Measurements from ENCODE around the gene GREM1.
A peak's percentile ranks its signal among the peaks of the same experiment; 100 is the strongest.

GREM1 gene

GRCh38 chr15:32733281-32733680 is 15.5 kb downstream of the GREM1 start:
- no peak for DNase-seq

DNA sequence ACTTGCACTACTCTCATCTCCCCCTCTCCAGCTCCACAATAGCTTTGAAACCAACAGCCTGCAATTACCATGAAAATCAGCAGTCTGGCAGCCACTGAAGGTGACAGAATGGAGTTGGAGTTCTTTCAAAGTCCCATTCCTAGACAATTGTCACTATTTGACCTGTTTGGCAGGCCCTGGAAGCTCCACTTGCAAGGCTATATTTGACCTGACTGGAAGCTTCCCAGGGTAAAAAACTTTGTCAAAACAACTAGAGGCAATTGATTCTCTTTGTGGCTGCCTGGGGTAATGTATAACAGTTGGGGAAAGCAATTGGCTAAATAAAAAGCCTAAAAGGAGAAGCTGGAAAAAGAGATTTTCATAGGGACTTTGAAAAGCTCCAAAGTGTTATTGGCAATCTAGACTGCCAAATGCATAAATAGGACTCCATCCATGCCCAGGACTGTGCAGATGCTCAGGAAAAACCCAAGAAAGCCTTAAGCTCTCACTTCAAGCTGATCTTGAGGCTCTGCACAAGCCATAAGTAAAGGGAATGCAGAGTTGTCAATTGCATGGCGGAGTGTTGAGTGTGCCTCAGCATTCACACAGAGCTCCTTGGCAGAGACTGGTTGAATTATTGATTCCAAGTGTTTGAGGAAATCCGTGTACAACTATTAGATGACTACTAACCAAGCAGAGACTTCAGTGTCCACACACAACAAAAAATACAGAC is 18.3 kb downstream of the GREM1 start:
- DNase-seq, result no peak

GRCh38 chr15:32736701-32737061 is 18.9 kb downstream of the GREM1 start:
- DNase-seq, result no peak

GRCh38 chr15:32737304-32737703 is 19.5 kb downstream of the GREM1 start:
- no peak for DNase-seq

DNA sequence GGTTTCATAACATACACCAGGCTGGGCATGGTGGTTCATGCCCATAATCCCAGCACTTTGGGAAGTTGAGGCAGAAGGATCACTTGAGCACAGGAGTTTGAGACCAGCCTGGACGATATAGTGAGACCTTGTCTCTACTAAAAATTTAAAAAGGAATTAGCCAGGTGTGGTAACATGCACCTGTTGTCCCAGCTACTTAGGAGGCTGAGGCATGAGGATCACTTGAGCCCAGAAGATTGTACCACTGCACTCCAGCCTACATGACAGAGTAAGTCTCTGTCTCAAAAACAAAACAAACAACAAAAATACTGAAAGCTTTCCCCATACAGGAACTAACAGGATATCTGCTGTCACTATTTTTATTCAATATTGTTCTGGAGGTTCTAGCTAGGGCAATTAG is 20.9 kb downstream of the GREM1 start:
- DNase-seq, result no peak

DNA sequence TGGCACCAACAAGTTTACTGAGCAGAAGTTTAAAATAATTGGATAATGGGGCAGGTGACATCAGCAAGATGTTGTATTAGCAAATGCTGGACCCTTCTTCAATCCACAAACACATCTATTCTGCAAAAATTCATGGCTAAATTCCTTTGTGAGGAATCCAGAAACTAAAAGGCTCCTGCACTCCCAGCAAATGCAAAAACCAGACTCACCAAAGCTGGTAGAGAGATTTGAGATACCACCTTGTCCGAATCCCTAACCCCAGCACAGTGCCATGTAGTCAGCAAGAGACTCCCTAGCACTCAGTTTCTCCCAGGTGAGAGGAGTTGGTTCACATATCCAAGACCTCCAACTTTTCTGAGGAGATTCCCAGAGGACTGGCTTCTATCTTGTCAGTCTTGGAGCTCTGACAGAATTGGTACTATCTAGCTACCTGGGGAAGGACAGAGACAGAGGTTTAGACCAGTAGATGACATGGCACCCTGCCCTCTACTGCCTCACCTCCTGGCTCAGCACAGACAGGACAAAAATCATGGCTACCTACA is 21.8 kb downstream of the GREM1 start:
- no peak for DNase-seq

GRCh38 chr15:32743411-32744140 is 25.8 kb downstream of the GREM1 start:
- no peak for DNase-seq

DNA sequence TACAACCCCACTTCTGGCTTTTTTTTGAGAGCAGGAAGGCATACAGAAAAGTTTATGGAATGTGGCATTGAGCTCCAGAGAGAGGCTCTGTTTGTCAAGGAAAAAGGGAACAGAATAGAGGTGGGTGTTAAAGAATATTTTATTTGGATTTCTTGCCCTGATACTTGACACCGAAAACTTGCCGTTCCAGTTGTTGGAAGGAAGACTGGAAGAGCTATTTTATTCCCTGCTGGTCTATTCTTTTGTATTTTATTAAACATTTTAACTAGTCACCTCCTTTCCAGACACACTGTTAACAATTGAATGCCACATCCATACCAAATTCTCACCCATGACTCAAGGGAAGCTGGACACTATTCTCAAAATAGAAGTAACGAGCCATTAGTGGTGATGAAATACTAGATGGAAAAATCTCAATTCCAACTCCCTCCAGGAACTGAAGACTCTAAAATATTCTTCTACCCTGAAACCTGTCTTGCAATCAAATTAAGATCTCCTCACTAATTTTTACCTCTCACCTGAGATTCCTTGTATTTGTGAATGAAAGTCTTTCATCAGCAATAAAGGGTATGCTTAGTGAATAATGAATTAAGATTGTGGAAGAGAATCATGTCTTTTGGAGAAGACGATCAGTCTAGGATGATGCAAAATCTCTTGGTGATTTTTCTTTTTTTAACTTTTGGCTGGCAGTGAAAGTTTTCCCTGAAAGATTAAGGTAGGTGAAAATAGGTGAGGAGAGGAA is 28.5 kb downstream of the GREM1 start:
- no peak for DNase-seq

DNA sequence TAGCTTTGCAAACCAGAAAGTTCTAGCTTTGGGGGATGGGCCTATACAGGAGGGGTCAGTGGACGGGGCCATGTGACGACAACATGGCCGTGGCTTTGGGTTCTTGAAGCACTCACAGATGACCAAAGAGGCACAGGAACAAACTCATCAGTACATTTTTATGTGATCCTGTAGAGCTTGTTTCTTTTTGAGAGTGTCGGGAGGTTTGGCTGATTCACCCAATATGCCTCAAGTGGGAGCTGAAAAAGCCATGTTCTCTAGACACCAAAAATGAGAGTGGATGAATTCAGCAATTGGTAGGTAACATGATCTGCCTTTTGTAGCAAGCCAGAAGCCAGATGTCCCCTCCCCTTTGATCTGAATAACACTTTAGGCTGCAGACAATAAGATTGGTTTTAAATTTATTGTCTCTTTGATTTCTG is 30.1 kb downstream of the GREM1 start:
- no peak for DNase-seq

- DNase-seq, result no peak
Measured at GRCh38 chr15:32750979-32751378, 33.2 kb downstream of the GREM1 start.

- DNase-seq, result no peak
Measured at GRCh38 chr15:32757426-32757825, 39.6 kb downstream of the GREM1 start.

DNA sequence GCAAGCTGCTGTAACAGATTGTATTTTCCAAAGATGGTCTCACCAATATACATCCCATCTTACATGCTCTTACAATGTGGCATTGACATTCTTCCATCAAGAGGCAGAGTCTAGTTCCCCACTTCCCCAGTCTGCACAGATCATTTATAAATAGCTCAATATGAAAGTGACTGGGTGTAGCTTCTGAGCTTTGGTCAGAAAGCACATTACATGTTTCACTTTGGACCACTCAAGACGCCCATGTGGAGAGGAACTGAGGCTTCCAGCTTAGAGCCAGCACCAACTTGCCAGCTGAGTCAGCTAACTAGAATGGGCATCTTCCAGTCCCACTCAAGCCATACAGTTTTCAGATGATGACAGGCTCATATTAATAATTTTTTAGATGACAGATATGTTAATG is 45.5 kb downstream of the GREM1 start:
- DNase-seq, result peak; percentile 3

- no peak for DNase-seq
Measured at GRCh38 chr15:32765236-32765635, 47.4 kb downstream of the GREM1 start.

GRCh38 chr15:32766101-32766500 is 48.3 kb downstream of the GREM1 start:
- DNase-seq, result no peak

DNA sequence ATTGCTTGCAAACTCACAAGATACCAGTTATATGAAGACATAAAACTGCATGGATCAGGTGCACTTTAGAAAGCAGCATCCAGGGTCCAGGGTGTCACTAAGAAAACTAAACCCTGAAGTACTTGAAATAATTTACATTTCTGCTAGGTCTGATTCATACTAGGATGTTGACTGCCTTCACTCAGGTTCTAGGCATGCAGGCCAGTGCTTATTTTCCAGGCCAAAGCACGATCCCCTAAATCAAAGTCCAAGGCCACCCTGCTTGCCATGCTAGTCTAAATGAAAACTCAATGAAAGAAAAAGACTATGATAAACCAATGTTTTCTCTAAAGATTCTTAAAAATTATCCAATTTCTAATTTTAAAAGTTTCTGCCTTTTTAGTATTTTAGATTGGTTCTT is 49.4 kb downstream of the GREM1 start:
- no peak for DNase-seq

GRCh38 chr15:32774022-32774421 is 56.2 kb downstream of the GREM1 start:
- no peak for DNase-seq

DNA sequence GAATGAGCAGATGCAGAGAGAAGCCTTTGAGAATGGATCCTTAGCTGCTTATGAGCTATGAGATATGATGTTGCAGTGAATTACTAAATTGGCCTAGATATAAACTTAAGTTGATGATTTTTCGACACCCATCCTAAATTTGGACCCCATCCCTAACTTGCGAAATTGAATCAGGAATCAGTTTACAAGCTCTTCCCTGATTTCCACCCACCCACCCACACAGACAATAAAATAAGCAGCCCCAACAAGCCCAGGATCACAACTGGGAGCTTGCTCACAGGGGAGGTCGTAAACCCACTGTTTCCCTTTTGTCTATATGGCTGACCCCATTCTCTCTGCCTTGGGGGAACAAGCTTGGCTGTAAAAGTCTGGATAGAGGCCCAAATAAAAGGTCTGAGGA is 57.3 kb downstream of the GREM1 start:
- DNase-seq, result no peak

DNA sequence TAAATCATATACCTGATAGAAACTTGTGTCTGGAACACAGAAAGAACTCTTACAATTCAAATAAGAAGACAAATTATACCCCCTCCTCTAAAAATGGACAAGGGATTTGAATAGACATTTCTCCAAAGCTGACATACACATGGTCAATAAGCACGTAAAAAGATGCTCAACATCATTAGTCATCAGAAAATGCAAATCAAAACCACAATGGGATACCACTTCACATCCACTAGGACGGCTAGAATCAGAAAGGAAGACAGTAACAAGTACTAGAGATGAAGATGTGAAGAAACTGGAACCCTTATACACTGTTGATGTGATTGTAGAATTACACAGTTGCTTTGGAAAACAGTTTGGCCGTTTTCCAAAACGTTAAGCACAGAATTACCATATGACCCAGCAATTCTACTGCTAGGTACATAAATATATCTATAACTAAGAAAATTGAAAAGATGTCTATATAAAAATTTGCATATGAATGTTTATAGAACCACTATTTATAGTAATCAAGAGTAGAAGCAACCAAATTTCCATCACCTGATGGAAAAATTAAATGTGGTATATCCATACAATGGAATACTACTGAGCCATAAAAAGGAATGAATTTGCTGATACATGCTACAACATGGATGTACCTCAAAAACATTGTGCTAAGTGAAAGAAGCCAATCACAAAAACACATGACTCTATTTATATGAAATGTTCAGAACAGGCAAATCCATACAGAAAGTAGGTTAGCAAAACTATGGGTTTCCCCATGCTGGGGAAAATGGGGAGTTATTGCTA is 60.8 kb downstream of the GREM1 start:
- no peak for DNase-seq

GRCh38 chr15:32781781-32782180 is 64.0 kb downstream of the GREM1 start:
- no peak for DNase-seq

DNA sequence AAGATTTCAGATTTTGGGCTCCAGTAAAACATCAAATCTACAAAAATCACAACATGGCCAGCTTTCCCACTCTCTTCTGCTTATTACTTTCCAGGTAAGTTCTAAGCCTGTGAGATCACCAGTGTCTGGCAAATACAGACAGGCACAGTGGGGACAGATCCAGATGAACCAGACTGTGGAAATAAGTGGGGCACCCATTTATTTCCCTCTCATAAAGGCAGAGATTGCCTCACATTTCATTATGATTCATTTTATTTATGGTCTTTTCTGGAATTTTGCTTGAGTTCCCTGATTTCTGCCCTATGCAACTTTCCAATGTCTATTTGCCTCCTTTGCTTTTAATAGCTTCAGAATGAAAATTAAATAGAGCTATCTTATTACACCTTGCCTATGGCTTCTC is 66.8 kb downstream of the GREM1 start:
- DNase-seq, result no peak

- no peak for DNase-seq
Measured at GRCh38 chr15:32786906-32787305, 69.1 kb downstream of the GREM1 start.

DNA sequence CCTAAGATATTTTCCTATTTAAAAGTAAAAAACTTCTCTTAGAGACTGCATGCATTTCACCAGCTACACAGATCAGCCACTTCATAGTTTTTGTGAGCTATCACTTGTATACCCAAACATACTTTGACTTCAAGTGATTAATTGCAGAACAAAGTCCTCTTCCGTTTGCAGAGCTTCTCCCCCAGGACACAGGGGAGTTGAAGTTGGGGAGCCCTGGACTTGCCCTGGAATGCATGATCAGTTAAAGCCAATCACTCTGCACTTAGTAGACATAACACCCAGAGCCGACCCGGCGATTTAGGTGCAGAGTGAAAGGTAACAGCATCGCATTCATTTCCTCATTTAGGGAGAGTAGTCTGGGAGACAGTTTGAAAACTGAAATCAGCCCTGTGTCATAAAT is 70.1 kb downstream of the GREM1 start:
- DNase-seq, result no peak
